Breast epithelium (tissue), 3 donors: ENCODE data around the gene KCNE4.

Experiments used
- CTCF ChIP-seq, 3 donors: fragments of 450-650 bp; IDR thresholded peaks; one replicate each; pipeline ENCODE4 v1.5.1; 2016 to 2017; ENCODE audit warnings: antibody characterized with exemption in 3 of 3, mild to moderate bottlenecking in 3 of 3, moderate library complexity in 3 of 3
- POLR2A ChIP-seq: fragments of 450-650 bp; IDR thresholded peaks from one replicate; pipeline ENCODE4 v1.6.1; 2016; ENCODE audit warnings: antibody characterized with exemption, mild to moderate bottlenecking, moderate library complexity

- TF ChIP-seq CTCF (IDR thresholded peaks at IDR 0.05) (no peak), POLR2A (no peak)
These were observed 52.5 kb downstream of the KCNE4 start for GRCh38 chr2:223104336-223105132.
